BLaER1 treated with 17β-estradiol and CSF1 and Interleukin-3, amounts not matched to agents 10 nM and 100 nM (cell line): Measurements from ENCODE around the gene CCDC127.
"Not testable (repeated sequence)": the region's sequence is repeated elsewhere in the genome, so short reads cannot be mapped to it uniquely, and the experiment has no call there.

Experiments
- H3K27ac ChIP-seq, 11 experiments: shearing (Covaris generic); formaldehyde crosslinking; 2 replicates each; pipeline ENCODE4 v1.8.1; 2022
- H3K27me3 ChIP-seq, 11 experiments: shearing (Covaris generic); formaldehyde crosslinking; 2 replicates each; pipeline ENCODE4 v1.8.1; 2022
- H3K36me3 ChIP-seq, 11 experiments: shearing (Covaris generic); formaldehyde crosslinking; 2 replicates each; pipeline ENCODE4 v1.8.1; 2022
- H3K4me1 ChIP-seq, 10 experiments: shearing (Covaris generic); formaldehyde crosslinking; 2 replicates each; pipeline ENCODE4 v1.8.1; 2022
- H3K4me2 ChIP-seq, 11 experiments: shearing (Covaris generic); formaldehyde crosslinking; 2 replicates each; pipeline ENCODE4 v1.8.1; 2022
- H3K4me3 ChIP-seq, 10 experiments: shearing (Covaris generic); formaldehyde crosslinking; 2 replicates each; pipeline ENCODE4 v1.8.1; 2022
- H3K9ac ChIP-seq, 11 experiments: shearing (Covaris generic); formaldehyde crosslinking; 2 replicates each; pipeline ENCODE4 v1.8.1; 2022
- H3K9me3 ChIP-seq, 11 experiments: shearing (Covaris generic); formaldehyde crosslinking; replicated peaks in 1 of 11; 2 replicates each; pipeline ENCODE4 v1.8.1; 2022
- H4K20me1 ChIP-seq, 11 experiments: shearing (Covaris generic); formaldehyde crosslinking; 2 replicates each; pipeline ENCODE4 v1.8.1; 2022
- Cebpa-rat ChIP-seq, 11 experiments: shearing (Covaris generic); IDR thresholded peaks; 2 replicates each; pipeline ENCODE4 v1.8.1; 2022

CCDC127 gene

GRCh38 chr5:166441-167372, 51.2 kb downstream of the CCDC127 start:
- TF ChIP-seq Cebpa-rat (IDR thresholded peaks at IDR 0.05), result no peak
- Histone ChIP-seq H3K27me3 (peaks cover 0 to 7% (median 0%) of the 10 kb centered on the region in 11 experiments; a peak in 3 of 22 replicates), H3K27ac (no peak overlapping the region), H3K4me1 (peaks cover 43 to 72% (median 65%) of the 10 kb centered on the region in 10 experiments), H4K20me1 (peaks cover 0 to 8% (median 0%) of the 10 kb centered on the region in 11 experiments; a peak in 1 of 22 replicates), H3K9me3 (peaks cover 0 to 8% (median 0%) of the 10 kb centered on the region in 11 experiments; a peak in 6 of 22 replicates), H3K4me2 (peak overlapping the region in 2 of 11 experiments; percentile 77 to 89; a peak in 2 of 22 replicates), H3K4me3 (no peak overlapping the region), H3K36me3 (peaks cover 0 to 40% (median 9%) of the 10 kb centered on the region in 11 experiments; a peak in 10 of 22 replicates), H3K9ac (no peak overlapping the region)

- H3K9me3 ChIP-seq, H3K9ac ChIP-seq, H3K4me3 ChIP-seq, H3K27ac ChIP-seq, H3K4me2 ChIP-seq: not testable (repeated sequence)
- Histone ChIP-seq H3K36me3 (peaks cover 0 to 48% (median 9%) of the 10 kb centered on the region in 11 experiments; a peak in 10 of 22 replicates), H4K20me1 (peaks cover 0 to 13% (median 1%) of the 10 kb centered on the region in 11 experiments; a peak in 6 of 22 replicates), H3K27me3 (peaks cover 0 to 23% (median 0%) of the 10 kb centered on the region in 11 experiments; a peak in 4 of 22 replicates), H3K4me1 (peaks cover 37 to 72% (median 64%) of the 10 kb centered on the region in 10 experiments)
These were observed 53.2 kb downstream of the CCDC127 start for GRCh38 chr5:164783-165182.

GRCh38 chr5:164244-164643, 53.7 kb downstream of the CCDC127 start:
- Histone ChIP-seq H3K27ac (no peak overlapping the region), H3K9ac (no peak overlapping the region), H3K9me3 (peaks cover 0 to 8% (median 0%) of the 10 kb centered on the region in 11 experiments; a peak in 6 of 22 replicates), H3K4me2 (no peak overlapping the region), H3K27me3 (peaks cover 0 to 23% (median 0%) of the 10 kb centered on the region in 11 experiments; a peak in 4 of 22 replicates), H3K4me1 (peaks cover 37 to 72% (median 64%) of the 10 kb centered on the region in 10 experiments), H4K20me1 (peaks cover 0 to 17% (median 7%) of the 10 kb centered on the region in 11 experiments; a peak in 9 of 22 replicates), H3K4me3 (no peak overlapping the region), H3K36me3 (peaks cover 0 to 48% (median 9%) of the 10 kb centered on the region in 11 experiments; a peak in 10 of 22 replicates)
- TF ChIP-seq Cebpa-rat (IDR thresholded peaks at IDR 0.05), result no peak

- H3K27ac ChIP-seq, result no peak overlapping the region
- peaks cover 0 to 48% (median 9%) of the 10 kb centered on the region in 11 experiments; a peak in 10 of 22 replicates for H3K36me3 ChIP-seq
- no peak overlapping the region for H3K4me3 ChIP-seq
- no peak overlapping the region for H3K9ac ChIP-seq
- TF ChIP-seq Cebpa-rat (IDR thresholded peaks at IDR 0.05), result no peak
- H3K9me3 ChIP-seq, result peaks cover 0 to 8% (median 0%) of the 10 kb centered on the region in 11 experiments; a peak in 6 of 22 replicates
- H3K4me1 ChIP-seq, result peaks cover 37 to 72% (median 64%) of the 10 kb centered on the region in 10 experiments
- peaks cover 0 to 23% (median 0%) of the 10 kb centered on the region in 11 experiments; a peak in 4 of 22 replicates for H3K27me3 ChIP-seq
- H3K4me2 ChIP-seq, result no peak overlapping the region; a peak in 1 of 22 replicates
- peaks cover 0 to 21% (median 11%) of the 10 kb centered on the region in 11 experiments; a peak in 10 of 22 replicates for H4K20me1 ChIP-seq
These were observed 54.1 kb downstream of the CCDC127 start for GRCh38 chr5:163841-164240.

GRCh38 chr5:163338-163620, 54.7 kb downstream of the CCDC127 start:
- Histone ChIP-seq H4K20me1 (peaks cover 0 to 21% (median 11%) of the 10 kb centered on the region in 11 experiments; a peak in 10 of 22 replicates), H3K9me3 (peaks cover 0 to 8% (median 0%) of the 10 kb centered on the region in 11 experiments; a peak in 6 of 22 replicates), H3K4me2 (peak overlapping the region in 9 of 11 experiments; percentile 50 to 94 (median 77); a peak in 12 of 22 replicates), H3K4me3 (no peak overlapping the region), H3K4me1 (peaks cover 37 to 72% (median 64%) of the 10 kb centered on the region in 10 experiments), H3K9ac (peak overlapping the region in 1 of 11 experiments; percentile 2; a peak in 1 of 22 replicates), H3K36me3 (peaks cover 0 to 52% (median 9%) of the 10 kb centered on the region in 11 experiments; a peak in 10 of 22 replicates), H3K27me3 (peaks cover 0 to 23% (median 0%) of the 10 kb centered on the region in 11 experiments; a peak in 4 of 22 replicates), H3K27ac (peak overlapping the region in 4 of 11 experiments; percentile 18 to 60 (median 46); a peak in 4 of 22 replicates)
- no peak for TF ChIP-seq Cebpa-rat (IDR thresholded peaks at IDR 0.05)

- H3K4me1 ChIP-seq, result peaks cover 35 to 72% (median 64%) of the 10 kb centered on the region in 10 experiments
- peak overlapping the region in 6 of 11 experiments; percentile 12 to 54 (median 44); a peak in 11 of 22 replicates for H3K9ac ChIP-seq
- H3K9me3 ChIP-seq, result peaks cover 0 to 8% (median 0%) of the 10 kb centered on the region in 11 experiments; a peak in 6 of 22 replicates
- H4K20me1 ChIP-seq, result peaks cover 0 to 21% (median 11%) of the 10 kb centered on the region in 11 experiments; a peak in 10 of 22 replicates
- H3K36me3 ChIP-seq, result peaks cover 0 to 57% (median 11%) of the 10 kb centered on the region in 11 experiments; a peak in 10 of 22 replicates
- H3K4me3 ChIP-seq, result no peak overlapping the region
- H3K4me2 ChIP-seq, result peak overlapping the region; percentile 4 to 94 (median 72); a peak in 20 of 22 replicates
- no peak for TF ChIP-seq Cebpa-rat (IDR thresholded peaks at IDR 0.05)
- peak overlapping the region in 8 of 11 experiments; percentile 19 to 60 (median 47); a peak in 13 of 22 replicates for H3K27ac ChIP-seq
- H3K27me3 ChIP-seq, result peaks cover 0 to 26% (median 0%) of the 10 kb centered on the region in 11 experiments; a peak in 5 of 22 replicates
These were observed 55.2 kb downstream of the CCDC127 start for GRCh38 chr5:162565-163337.

GRCh38 chr5:162190-162564, 55.8 kb downstream of the CCDC127 start:
- Histone ChIP-seq H4K20me1 (peaks cover 0 to 25% (median 11%) of the 10 kb centered on the region in 11 experiments; a peak in 10 of 22 replicates), H3K27ac (peak overlapping the region in 8 of 11 experiments; percentile 19 to 60 (median 47); a peak in 15 of 22 replicates), H3K4me3 (no peak overlapping the region), H3K36me3 (peaks cover 0 to 63% (median 11%) of the 10 kb centered on the region in 11 experiments; a peak in 10 of 22 replicates), H3K4me2 (peak overlapping the region; percentile 4 to 94 (median 72); a peak in 20 of 22 replicates), H3K9me3 (peaks cover 0 to 8% (median 0%) of the 10 kb centered on the region in 11 experiments; a peak in 6 of 22 replicates), H3K9ac (peak overlapping the region in 7 of 11 experiments; percentile 12 to 54 (median 42); a peak in 11 of 22 replicates), H3K4me1 (peaks cover 35 to 72% (median 64%) of the 10 kb centered on the region in 10 experiments), H3K27me3 (peaks cover 0 to 32% (median 0%) of the 10 kb centered on the region in 11 experiments; a peak in 5 of 22 replicates)
- no peak for TF ChIP-seq Cebpa-rat (IDR thresholded peaks at IDR 0.05)
